ENCODE measurements around the gene HMBS. TPM values are rescaled to one million over a fixed set of nuclear protein-coding genes. Genes with fewer than 3 reads are reported as not detected.

The HMBS gene
- total RNA-seq, 1 experiment from 2014 or later, result 14.3 TPM

DNA sequence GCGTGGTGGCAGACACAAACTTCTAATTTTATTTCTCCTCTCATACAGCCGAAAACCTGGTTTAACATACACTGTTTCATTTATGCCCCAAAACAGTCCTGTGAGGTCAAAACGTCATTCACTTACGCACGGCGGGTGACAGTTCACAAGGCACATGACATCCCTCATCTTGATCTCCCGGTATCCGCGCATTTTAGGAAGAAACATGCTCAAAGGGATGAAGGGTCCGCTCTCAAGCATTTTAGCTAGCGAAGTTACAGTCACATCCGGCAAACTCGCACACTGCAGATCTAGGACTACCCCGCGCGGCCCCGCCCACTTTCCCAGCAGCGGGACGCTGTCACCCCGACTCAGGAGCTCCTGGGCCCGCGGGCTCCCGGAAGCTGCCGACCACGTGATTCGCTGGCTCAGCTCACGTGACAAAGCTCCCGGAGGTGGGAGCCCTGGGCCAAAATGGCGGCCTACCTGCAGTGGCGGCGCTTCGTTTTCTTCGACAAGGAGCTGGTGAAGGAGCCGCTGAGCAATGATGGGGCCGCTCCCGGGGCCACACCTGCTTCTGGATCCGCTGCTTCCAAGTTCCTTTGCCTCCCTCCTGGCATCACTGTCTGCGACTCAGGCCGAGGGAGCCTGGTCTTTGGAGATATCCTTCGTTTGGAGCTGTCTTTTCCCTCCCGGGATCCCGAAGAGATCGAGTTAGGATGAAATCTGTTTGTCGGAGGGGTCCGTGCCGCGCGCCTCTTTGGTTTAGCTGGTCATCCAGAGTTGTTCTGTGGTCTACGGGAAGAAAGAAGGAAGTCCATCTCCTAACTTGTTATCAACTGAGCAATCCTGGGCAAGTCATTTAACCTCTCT lies 17.1 kb upstream of the HMBS start, which contains the start of gene VPS11:
VPS11 (plus strand) TSS at position 448 of the 852 bp plus-strand sequence; CDS start at position 454, 6 bp downstream.
- peak; percentile 97 for DNase-seq (ENCODE audit: low read depth)

DNA sequence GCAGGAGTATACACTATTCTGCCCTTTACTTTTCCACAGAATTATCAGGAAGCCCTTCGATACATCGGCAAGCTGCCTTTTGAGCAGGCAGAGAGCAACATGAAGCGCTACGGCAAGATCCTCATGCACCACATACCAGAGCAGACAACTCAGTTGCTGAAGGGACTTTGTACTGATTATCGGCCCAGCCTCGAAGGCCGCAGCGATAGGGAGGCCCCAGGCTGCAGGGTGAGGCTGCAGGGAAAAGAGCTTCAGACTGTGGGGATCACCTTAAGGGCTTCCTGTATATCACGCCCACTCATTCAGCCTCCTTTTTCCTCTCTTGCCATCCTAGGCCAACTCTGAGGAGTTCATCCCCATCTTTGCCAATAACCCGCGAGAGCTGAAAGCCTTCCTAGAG lies 6.8 kb upstream of the HMBS start:
- no peak for DNase-seq (ENCODE audit: low read depth)

DNA sequence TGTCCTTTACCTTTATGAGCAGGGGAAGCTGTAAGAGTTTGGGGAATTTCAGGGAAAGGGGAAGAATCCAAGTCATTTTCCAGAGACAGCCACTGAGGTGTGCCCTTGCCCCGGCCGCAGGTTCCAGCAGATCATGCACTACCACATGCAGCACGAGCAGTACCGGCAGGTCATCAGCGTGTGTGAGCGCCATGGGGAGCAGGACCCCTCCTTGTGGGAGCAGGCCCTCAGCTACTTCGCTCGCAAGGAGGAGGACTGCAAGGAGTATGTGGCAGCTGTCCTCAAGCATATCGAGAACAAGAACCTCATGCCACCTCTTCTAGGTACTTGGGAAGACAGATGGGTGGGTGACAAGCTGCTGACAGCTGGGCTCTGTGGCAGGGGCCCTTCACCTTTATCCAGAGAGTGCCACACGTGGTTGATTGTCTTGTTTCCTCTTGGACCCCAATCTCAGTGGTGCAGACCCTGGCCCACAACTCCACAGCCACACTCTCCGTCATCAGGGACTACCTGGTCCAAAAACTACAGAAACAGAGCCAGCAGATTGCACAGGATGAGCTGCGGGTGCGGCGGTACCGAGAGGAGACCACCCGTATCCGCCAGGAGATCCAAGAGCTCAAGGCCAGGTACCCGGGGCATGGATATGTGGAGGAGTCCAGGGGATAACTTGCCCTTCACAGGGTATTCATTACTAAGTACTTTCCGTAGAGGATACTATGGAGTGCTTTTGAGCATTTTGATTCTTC lies 5.8 kb upstream of the HMBS start:
- no peak for DNase-seq (ENCODE audit: low read depth)

DNA sequence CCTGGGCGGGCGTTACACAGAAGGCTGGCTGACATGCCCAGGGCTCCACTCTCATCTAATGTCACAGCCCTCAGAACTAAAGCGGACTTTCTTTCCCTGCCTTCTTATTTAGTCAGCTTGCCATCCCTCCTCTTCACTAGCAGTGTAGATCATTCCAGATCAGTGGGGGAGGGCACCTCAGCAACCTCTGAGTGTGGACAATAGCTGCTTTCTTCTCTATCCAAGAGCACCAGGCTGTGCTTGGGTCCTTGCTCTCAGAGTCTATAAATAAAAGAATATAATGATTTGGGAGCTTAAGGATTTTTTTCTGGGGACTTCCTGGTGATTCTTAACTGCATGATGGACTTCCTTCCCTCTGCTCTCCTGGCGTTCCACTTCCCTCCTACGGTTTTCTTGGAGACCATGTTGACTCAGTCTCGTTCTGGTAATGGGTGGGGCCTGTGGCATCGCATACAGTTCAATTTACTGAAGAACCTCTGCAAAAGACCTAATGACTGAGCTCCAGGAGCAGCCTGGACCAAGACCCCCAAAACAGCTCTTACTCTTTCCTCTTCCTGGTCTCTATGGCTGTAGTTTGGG lies 2.9 kb upstream of the HMBS start:
- DNase-seq (ENCODE audit: low read depth), result no peak

DNA sequence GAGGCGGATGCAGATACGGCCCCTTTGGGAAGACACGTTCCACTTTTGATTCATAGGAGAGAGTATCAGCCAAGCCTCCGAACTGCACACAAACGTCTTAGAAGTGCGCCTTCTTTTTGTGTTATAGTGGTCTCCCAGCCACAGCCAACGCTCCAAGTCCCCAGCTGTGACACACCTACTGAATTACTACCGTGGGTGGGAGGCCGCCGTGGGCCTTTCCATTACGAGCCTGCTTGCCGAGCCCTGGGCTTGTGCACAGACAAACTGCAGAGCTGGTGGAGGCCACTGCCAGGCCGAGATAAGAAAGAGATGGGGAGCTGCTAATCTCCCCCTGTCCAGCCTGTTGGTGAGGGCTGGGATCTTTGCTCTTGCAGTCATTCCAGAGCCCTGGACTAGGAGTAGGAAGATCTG lies 761 bp downstream of the HMBS start:
- DNase-seq (ENCODE audit: low read depth), result no peak

DNA sequence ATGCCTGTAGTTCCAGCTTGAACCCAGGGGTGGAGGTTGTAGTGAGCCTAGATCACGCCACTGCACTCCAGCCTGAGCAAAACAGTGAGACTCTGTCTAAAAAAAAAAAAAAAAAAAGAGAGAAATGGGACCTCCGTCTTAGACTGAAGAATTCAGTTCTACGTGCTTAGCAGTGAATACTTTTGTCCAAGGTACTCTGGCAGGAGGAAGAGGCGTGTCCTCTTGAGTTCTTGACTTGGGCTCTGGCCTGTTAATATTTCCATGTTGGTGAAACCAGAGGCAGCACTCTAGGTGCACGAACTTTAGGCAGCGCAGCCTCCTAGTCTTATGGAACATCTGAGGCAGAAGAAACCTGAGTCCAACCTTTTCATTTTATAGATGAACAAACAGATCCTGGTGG lies 2.4 kb downstream of the HMBS start:
- DNase-seq (ENCODE audit: low read depth), result no peak

DNA sequence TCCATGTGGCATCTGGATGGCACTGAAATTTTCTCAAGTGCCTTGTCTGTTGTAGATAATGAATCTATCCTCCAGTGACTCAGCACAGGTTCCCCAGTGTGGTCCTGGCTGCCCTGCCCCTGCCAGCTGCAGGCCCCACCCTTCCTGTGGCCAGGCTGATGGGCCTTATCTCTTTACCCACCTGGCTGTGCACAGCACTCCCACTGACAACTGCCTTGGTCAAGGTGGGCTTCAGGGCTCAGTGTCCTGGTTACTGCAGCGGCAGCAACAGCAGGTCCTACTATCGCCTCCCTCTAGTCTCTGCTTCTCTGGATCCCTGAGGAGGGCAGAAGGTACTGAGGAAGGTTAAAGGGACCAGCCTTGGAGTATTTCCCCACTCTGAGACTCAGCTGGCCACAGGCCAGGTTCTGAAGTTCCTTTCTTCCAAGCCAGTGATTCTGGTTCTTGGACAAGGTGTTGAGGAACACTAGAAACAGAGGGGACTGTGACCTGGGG lies 3.1 kb downstream of the HMBS start:
- no peak for DNase-seq (ENCODE audit: low read depth)

DNA sequence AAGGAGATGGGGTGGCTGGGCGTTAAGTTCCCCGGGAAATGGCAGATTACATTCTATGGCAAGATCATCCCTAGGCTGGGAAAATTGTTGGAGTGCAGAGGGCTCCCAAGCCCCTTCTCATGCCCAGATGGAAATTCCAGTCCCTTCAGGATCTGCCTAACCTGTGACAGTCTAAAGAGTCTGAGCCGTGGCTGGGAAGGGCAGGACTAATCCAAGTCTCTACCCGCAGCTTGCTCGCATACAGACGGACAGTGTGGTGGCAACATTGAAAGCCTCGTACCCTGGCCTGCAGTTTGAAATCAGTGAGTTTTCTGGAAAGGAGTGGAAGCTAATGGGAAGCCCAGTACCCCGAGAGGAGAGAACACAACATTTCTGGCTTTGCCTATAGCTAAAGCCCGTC lies 3.7 kb downstream of the HMBS start:
- DNase-seq (ENCODE audit: low read depth), result no peak

DNA sequence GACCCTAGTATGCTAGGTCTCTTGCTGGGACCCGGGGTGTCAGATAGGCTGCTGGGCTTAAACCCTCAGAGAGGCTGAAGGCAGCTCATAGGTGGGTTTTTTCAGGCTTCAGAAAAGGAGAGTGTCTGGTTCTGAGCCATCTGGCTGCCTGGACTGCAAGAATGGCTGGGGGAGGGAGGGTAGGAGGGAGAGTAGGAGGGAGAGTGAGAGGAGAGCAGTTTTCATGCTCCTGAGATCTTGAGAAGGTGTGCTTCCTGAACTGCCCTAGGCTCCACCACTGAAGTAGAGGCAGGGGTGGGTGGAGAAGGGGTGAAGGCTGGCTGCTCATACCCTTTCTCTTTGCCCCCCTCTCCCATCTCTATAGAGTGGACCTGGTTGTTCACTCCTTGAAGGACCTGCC lies 4.6 kb downstream of the HMBS start:
- DNase-seq (ENCODE audit: low read depth), result no peak

DNA sequence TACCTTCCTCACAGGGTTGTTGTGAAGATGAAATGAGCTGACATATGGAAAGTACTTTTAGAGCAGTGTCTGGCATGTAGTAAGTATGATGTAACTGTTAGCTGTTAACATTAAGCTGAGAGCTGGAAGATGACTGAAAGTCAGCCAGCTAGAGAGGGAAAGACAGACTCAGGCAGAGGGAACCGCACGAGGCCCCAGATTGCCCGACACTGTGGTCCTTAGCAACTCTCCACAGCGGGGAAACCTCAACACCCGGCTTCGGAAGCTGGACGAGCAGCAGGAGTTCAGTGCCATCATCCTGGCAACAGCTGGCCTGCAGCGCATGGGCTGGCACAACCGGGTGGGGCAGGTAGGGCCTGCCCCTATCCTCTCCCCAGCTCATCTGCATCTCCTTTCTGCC lies 6.5 kb downstream of the HMBS start:
- DNase-seq (ENCODE audit: low read depth), result no peak

DNA sequence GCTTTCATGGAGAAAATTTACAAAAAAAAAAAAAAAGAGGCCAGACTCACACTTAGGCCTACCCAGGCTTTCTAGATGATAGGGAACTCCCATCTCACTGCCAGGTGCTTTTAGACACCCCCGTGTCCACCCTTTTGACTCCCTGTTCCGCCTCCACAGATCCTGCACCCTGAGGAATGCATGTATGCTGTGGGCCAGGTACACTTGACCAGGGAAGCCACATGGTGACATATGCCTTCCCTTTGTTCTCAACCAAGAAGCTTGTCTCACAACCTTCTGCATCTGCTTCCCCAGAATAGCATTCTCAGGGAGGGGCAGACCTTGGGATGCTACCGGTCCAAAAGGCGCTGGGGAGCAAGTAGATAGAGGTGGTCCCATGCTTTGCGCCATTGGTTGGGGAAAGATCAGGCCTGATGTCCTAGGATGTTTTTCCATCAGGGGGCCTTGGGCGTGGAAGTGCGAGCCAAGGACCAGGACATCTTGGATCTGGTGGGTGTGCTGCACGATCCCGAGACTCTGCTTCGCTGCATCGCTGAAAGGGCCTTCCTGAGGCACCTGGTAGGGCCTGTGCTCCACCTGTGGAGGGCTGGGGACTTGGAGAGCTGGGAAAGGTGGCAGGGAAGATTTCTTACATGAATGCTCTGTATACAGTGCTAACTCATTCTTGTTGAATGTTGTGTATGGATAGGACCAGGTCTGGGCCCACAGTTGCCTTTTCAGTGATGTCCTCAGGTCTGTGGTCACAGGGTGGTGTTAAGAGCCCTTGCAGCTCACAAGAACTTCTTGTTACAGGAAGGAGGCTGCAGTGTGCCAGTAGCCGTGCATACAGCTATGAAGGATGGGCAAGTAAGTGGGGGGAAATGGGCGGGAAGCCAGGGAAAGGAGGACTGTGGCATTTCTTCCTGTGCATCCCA lies 7.5 kb downstream of the HMBS start:
- no peak for DNase-seq (ENCODE audit: low read depth)

DNA sequence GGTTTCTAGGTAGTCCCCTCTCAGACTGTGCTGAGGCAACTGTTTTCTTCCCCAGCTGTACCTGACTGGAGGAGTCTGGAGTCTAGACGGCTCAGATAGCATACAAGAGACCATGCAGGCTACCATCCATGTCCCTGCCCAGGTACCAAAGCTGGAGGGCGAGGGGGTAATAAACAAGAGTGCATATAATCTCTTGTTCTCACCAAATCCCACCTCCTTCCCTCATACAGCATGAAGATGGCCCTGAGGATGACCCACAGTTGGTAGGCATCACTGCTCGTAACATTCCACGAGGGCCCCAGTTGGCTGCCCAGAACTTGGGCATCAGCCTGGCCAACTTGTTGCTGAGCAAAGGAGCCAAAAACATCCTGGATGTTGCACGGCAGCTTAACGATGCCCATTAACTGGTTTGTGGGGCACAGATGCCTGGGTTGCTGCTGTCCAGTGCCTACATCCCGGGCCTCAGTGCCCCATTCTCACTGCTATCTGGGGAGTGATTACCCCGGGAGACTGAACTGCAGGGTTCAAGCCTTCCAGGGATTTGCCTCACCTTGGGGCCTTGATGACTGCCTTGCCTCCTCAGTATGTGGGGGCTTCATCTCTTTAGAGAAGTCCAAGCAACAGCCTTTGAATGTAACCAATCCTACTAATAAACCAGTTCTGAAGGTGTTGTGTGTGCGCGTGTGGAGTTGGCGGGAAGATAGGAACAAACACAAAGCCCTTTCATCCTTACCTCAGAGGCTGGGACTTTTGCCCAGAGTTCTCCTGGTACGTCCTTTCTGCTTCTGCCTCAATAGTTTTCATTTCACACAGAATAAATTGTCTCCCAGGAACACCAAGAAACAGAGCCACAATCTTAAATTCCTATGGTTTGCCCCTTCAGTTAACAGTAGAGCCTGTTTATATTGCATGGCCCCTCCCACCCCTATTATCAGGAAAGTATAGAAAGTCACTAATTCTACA lies 8.5 kb downstream of the HMBS start:
- peak; percentile 51 for DNase-seq (ENCODE audit: low read depth)

DNA sequence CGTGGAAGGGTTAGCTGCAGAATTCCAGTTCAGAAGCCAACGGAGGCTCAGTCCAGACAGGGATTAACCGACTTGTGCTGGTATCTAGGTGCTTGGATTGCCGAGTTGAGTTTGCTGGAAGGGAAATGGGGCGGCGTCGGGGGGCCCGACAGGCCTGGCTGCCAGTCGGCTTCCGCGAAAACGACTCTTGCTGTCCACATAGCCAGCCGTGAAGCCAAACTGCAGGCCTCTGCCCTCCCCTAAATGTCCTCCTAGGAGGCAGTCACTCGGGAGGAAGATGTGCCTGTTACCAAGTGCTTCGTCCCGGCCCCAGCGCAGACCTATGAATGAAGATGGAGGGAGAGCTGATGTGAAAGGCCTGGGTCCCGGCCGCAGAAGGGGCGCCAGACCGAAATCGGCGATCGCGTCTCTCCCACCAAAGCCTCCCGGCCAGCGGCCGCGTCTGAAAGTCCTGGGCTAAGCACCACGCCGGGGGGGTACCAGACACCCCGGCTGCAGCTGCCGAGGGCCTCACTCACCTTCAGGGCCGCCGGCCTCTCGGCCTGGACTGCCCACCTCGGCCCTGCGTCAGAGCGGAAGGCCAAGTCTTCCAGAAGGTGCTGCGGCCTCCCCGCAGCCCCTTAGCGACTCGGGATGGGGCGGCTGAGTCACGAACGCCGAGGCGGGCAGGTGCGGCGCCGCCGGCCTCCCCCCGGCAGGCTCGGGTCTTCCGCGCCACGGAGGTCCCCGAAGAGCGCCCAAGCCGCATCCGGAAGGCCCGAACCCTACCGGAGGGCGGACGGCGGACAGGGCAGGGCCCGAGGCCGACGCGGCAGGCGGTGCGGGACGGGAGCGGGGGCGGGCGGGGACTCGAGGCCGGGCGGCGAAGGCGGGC lies 9.5 kb downstream of the HMBS start:
- no peak for DNase-seq (ENCODE audit: low read depth)

DNA sequence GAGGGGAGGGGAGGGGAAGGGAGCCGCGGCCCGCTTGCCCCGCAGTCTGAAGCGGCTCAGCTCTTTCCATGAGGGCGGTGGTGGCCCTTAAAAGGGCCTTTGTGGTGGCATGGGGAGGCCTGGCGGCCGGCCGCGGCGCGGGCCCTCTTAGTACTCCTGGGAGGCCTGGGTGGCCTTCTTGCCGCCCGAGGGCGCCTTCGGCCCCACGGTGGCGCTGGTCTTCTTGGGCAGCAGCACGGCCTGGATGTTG lies 10.1 kb downstream of the HMBS start:
- DNase-seq (ENCODE audit: low read depth), result peak; percentile 81

DNA sequence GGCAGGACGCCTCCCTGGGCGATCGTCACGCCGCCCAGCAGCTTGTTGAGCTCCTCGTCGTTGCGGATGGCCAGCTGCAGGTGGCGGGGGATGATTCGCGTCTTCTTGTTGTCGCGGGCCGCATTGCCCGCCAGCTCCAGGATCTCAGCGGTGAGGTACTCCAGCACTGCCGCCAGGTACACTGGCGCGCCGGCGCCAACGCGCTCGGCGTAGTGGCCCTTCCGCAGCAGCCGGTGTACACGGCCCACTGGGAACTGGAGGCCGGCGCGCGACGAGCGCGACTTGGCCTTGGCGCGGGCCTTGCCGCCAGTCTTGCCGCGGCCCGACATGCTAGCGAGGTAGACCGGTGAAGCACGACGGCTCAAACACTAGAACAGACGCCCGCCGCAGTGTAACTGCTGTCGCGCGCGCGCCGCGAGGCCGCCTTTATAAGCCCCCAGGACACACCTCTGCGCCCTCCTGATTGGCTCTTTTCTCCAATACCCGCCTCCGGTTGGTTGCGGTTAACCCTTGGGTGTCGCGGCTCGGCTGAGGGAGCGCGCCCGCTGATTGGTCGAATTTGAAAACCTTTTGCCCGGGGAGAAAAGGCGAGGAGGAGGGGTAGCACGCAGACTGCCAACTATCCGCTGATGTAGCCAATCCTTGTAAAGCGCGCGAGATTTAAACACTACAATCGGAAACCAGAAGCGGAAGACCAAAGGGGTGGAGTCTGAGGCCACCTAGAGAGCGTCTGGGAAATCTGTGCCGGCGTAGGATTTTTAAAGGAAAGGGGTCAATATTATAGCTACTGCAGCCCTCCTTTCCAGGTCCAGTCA lies 10.6 kb downstream of the HMBS start:
- peak; percentile 100 for DNase-seq (ENCODE audit: low read depth)

DNA sequence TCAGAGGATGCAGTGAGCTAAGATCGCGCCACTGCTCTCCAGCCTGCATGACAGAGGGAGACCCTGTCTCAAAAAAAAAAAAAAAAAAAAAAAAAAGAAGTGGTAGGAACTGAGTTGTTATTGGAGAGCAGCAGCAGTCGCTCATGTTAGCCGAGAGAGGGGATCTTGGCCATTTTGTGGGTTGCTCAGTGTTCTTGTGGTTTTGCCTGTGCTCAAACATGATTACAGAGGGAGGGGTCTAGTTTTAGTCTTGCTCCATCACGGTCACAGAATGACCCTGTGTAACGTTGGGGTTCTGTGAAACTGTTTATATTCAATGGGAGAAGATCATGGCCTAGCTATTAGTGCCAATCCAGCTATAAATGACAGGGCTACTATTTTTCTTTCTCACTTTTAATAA lies 15.0 kb downstream of the HMBS start:
- DNase-seq (ENCODE audit: low read depth), result no peak

DNA sequence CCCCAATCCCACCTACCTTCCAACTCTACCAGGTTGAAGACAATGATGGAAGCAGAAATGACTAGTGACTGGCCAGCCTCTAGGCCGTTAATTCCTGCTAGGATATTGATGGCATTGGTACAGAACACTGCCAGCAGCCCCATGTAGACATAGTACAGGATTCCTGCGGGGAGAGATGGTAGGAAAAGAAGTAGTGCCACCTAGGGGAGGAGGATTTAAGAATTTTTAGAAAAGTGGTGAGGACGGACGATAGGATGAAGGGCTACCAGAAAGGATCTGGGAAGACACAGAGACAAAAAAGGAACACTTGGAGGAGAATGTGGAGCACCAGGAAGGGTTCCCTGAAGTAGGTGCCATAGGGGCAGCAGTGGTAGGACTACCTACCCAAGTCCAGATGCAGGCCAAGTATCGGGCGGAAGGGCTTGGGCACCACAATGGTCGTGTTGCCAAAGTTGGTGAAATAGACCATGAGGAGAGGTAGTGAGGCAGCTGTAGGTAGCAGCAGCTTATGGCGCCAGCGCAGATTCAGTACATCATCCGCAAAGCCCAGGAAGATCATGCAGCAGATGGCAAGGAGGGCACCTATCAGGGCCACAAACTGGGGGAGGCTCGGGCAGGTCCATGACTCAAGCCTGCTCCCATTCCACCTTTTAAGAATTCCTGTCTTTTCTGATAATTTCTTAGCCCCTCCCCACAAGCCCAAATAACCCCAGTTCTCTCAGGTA lies 15.7 kb downstream of the HMBS start:
- peak; percentile 67 for DNase-seq (ENCODE audit: low read depth)

Measured in RPMI7951 (cell line).